Breast epithelium (tissue), 3 donors: ENCODE data around the gene COPS4.

Experiments
- CTCF ChIP-seq, 3 donors: fragments of 450-650 bp; IDR thresholded peaks; one replicate each; pipeline ENCODE4 v1.5.1; 2016 to 2017; ENCODE audit warnings: antibody characterized with exemption in 3 of 3, mild to moderate bottlenecking in 3 of 3, moderate library complexity in 3 of 3
- POLR2A ChIP-seq: fragments of 450-650 bp; IDR thresholded peaks from one replicate; pipeline ENCODE4 v1.6.1; 2016; ENCODE audit warnings: antibody characterized with exemption, mild to moderate bottlenecking, moderate library complexity
- POLR2AphosphoS5 ChIP-seq, 3 donors: sonication (generic); formaldehyde crosslinking; IDR thresholded peaks; one replicate each; pipeline ENCODE4 v1.6.1; 2017; ENCODE audit warnings: antibody characterized with exemption in 3 of 3

DNA sequence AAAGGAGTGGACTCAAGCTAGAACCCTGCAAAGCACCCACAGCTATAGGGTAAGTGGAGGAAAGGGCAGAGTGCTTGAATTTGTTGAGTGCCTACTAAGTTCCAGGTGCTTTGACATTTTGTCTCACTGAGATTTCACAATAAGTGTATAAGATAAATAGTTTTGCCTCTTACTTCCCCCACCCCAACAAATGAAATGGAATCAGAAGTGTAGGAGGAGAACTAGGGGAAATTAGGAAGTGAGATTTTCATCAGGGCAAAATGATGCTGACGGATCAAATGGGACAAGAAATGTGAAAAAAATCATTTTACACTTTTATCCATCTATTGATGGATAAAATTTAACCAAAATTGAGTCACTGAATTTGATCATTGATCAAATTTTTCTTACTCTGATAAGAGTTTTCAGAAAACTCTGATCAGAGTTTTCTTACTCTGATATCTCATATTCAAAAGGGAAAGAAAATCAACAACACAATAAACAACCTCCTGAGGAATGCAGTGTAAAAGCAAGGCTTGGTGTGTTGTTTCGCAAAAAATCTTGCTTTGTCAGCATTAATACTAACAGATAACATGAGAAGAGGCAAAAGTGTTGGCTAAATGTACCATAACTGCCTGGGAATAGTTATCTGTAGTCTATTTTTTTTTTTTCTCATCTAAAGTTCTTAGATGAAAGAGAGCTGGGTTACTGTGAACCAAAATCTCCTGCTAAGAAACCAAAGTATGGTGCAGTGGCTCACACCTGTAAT is 54.6 kb downstream of the COPS4 start:
- no peak for TF ChIP-seq POLR2A
- TF ChIP-seq CTCF (IDR thresholded peaks at IDR 0.05) = no peak
- TF ChIP-seq POLR2AphosphoS5 (IDR thresholded peaks at IDR 0.05) = no peak
